Embryonic facial prominence (tissue), 1 donor: ENCODE measurements around the gene ANKRD39.

Experiments
- DNase-seq: peaks from one replicate; pipeline ENCODE4 v3.0.0-alpha.2; 2016; ENCODE audit errors: extremely low spot score

The ANKRD39 gene

DNA sequence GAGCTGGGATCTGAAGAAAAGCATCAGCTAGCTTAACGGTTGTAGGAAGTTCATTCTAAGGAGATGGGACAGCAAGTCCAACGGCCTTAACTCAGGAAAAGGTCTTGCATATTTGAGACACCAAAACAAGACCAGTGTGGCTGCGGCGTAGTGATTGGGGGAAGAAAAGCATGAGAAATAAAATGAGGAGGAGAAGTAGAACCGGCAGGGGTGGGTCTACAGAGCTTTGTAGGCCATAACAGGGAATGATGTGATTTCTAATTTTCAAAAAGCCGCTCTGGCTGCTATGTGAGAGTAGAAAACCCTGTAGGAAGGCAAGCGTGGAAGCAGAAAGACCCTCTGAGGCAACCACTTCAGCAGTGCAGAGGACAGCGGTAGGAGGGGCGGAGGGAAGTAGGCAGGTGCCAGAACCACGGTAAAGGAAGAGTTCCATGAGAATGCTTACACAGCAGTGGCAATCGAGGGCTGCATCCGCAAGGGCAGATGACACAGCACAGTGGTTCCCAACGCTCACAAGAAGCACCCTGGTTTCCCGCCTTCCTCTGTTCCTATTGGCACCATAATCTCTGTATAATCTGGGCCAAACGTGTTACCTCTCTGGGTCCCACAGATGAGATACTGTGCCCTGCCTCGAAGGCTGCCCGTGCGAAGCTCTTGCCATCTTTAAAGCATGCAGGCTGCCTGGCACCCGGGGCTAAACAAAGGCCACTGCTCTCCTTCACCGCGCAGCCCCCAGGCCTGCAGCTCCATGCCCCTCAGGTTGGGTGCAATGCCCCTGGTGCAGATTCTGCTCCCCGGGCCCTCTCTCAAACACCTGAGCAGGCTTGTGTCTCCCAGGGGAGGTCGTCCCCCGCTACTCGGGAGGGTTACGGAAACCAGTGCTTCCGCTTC lies 795 bp downstream of the ANKRD39 start:
- no peak for DNase-seq

GRCh38 chr2:96853321-96853720 lies 4.5 kb downstream of the ANKRD39 start:
- DNase-seq = no peak

GRCh38 chr2:96852667-96853066 lies 5.1 kb downstream of the ANKRD39 start:
- DNase-seq = no peak

GRCh38 chr2:96848264-96848663 lies 9.6 kb downstream of the ANKRD39 start:
- no peak for DNase-seq

DNA sequence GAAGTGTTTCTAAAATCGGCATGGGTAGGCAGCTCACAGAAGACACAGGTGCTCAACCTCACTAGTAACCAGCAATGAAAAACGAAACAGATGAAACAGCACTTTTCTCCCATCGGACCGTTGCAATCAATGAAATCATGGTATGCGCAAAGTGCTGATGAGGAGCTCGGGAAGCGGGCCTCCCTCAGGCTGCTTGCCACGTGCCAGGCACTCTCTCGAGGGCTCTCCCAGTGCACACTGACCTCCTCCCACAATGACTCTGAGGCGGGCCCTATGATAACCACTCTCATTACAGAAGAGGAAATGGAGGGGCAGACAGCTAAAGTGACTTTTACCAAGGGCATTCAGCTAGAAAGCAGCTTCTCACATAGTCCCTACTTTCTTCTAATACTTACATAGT lies 10.2 kb downstream of the ANKRD39 start:
- no peak for DNase-seq

- DNase-seq = no peak
Observed at GRCh38 chr2:96846825-96847224, 11.0 kb downstream of the ANKRD39 start.

DNA sequence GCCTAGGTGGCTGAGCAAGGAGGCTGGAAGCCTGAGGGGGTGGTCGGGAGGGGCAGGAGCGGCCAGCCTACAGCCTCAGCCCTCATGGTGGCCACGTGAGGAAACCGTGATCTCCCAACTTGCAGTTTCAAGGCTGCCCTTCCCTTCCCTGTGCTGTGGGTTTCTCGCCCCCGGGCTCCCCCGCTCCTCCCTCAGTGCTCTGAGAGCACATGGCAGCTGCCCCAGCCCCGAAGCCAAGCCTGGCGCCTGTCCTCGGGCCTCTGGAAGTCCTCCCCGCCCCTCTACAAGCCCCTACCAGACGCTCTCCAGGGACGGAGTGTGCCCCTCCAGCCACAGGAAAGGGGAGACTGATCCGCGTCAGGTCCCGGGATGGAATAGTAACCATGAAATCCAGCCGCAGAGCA lies 13.4 kb downstream of the ANKRD39 start:
- DNase-seq = no peak

GRCh38 chr2:96843538-96844268 lies 14.1 kb downstream of the ANKRD39 start, which contains the start of gene ANKRD23:
ANKRD23 (minus strand) TSS chr2:96844021; CDS start chr2:96843992, 29 bp downstream.
- DNase-seq = no peak

DNA sequence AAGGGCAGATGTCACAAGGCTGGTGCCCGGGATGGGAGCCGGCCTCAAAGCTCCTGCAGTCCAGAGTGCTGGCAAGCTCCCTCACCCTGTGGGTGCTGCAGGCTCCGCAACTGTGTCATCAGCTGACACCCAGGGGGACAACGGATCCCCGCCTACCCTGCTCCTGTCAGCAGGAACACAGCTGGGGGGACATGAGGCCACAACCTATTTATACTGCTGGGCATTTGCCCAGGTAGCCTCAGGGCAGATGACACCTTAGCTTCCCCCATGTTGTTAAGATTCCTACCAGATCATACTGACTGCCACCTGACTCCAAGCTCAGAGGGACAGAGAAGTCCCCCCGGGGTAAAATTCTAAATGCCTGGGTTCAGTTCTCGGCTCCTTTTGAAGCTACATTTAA lies 15.2 kb downstream of the ANKRD39 start:
- DNase-seq = no peak

GRCh38 chr2:96841701-96842495 lies 15.9 kb downstream of the ANKRD39 start:
- DNase-seq = no peak

GRCh38 chr2:96839875-96840850 lies 17.7 kb downstream of the ANKRD39 start:
- no peak for DNase-seq

GRCh38 chr2:96839293-96839874 lies 18.4 kb downstream of the ANKRD39 start:
- DNase-seq = no peak

DNA sequence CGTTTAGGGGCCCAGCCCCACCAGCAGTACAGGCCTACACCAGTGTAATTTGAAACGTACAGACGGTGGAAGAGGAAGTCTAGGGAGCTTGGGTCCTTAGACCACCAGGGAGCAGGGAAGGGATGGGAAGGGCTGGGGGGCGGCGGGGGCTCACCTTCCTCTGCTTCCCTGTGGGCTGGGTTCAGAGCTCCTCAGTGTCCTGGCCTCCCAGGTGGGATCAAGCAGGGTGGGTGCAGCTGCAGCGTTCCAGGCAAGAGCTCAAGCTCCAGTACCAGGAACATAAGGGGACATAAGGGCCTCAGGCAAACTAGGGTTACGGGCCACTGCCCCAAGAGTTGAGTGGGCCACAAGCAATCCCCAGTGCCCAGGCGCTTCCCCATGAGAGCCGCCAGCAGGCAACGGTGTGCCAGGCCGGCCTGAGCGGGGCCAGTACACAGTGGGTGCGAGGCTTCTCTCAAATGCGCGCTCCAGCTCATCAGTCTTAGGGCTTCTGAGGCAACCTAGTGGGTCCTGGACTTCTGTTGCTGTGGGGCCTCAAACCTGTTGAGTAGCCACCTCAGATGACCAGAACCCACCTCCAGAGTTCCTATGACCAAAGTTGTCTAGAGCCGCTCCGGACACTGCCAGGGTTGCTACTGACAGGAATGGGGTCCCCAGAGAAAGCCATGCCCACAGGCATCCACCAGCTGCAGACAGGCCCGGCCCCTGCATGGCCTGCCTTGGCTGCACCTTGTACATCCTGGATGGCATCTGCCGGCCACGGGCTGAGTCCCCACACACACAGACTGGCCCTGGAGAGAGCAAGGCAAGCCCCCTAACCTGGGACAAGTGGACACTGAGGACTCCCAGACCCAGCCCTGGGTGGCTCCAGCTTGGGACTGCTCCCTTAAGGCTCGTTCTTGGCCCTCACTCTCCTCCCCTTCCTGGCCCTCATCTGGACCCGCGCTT lies 19.2 kb downstream of the ANKRD39 start:
- no peak for DNase-seq

DNA sequence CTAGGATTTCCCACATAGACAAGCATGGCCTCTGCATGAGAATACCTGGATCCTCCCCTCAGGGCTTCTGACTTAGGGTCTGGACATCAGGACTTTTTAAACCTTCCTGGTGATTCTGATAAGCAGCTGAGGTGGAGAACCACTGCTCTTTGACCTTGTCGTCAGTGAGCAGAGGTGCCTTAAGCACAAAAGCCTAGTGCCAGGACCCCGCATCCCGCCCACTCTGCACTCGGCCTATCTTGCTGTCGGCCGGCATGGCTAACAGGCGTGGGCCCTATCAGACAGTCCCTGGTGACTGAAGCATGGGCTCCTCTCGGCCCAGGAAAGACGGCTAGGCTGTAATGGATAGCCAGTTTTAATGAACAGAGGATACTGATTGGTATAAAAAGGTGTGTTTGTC lies 20.2 kb downstream of the ANKRD39 start:
- no peak for DNase-seq

DNA sequence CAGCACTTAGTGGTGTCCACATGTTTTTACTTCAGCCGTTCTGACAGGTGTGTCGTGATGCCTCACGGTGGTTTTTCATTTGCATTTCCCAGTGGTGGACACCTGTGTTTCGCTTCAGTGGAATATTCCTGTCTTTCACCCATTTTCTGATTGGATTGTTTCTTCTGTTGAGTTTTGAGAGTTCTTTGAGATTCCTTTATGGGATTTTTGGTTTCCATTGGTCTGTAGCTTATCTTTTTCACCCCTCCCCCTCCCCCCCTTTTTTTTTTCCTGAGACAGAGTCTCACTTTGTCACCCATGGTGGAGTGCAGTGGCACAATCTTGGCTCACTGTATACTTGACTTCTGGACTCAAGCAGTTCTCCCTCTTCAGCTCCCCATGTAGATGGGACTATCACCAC lies 22.0 kb downstream of the ANKRD39 start:
- DNase-seq = no peak

DNA sequence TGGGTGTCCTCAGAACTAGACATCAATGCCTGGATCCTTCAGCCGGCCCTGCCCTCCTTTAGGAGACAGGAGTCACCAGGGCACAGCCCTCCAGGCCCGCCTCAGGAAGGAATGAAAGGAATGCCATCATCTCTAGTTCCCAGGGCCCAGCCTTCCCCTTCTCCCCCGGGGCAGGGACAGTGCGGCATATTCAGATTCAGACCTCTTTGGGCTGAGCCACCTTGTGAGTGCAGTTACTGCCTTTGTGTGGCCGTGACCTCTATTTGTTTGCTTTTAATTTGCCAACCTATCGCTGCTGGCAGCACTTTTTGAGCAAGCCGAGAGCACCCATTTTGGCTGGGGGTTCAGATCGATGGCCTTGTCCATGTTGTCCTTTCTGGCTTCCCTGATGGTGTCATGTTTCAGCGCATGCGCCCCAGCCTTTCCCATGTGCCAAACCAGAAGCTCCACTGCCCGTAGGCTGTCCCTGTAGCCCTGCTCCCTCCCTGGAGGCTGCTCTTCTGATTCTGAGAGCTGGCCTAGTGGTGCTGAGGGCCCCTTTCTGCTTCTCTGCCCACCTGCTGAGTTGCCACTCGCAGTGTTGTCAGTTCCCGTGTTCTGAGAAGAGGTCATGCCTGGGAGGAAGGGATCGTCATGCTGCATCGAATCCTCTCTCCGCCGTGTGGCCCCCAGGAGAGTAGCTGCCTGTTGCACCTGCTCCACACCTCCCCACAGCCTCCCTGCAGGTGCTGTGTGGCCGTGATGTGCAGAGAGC lies 24.9 kb downstream of the ANKRD39 start:
- no peak for DNase-seq

DNA sequence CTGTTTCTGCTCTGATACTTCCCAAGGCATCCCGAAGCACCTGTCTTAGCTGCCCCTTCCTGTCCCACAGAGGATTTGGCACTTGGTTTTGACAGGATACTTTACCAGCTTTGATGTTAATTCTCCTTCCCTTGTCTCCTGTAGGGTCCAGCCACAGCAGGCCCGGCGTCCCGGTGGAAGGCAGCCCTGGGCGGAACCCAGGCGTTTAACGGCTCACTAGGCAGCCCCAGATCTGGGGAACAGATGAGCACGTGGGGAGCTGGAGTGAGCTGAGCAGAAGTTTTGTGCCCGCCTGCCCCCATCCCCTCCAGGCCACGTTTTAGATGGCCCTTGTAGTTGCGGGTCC lies 25.4 kb downstream of the ANKRD39 start:
- no peak for DNase-seq

GRCh38 chr2:96831679-96832078 lies 26.1 kb downstream of the ANKRD39 start:
- DNase-seq = no peak

DNA sequence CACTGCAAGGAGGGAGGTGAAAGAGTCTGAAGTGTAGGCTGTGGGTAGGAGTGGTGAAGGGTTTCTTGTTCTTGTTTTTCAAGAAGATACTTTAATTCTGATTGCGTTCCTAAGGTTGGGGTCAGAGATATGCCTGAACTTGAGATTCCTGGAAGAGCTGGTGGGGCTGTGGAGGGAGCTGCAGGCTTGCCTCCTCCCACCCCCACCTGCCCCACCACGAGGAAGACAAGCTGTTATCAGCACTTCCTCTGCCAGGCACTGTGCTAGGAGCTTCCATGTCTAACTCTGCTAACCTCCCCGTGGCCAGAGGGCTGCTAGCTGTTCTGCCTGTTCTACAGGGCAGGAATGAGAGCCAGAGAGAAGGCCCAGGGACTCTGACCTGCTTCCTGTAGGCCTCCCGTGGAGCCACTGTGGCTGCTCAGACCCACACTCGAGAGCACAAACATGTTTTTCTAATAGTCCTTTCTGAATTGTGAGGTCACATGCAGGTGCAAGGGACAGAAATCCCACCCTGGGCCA lies 27.7 kb downstream of the ANKRD39 start:
- DNase-seq = no peak
